Panc1 (cell line): ENCODE data around the gene PDXDC1. TPM values are rescaled to one million over a fixed set of nuclear protein-coding genes. Genes with fewer than 3 reads are reported as not detected.
"Not testable (repeated sequence)": the region's sequence is repeated elsewhere in the genome, so short reads cannot be mapped to it uniquely, and the experiment has no call there.

Source experiments
- ATAC-seq: fragments of 200-7000 bp; cut with Tn5 transposase; 2 replicates; pipeline ENCODE4 v1.9.1; 2020; ENCODE audit warnings: mild to moderate bottlenecking, moderate library complexity
- BruUV-seq: library from RNA; stranded (reverse); fragments of 400-500 nt; replicated peaks from 2 replicates; lab custom pipeline; 2021; lab: Mats Ljungman, UMichigan
- CTCF ChIA-PET: fragments of 300-600 bp; sonication (Branson Sonifier 250); formaldehyde crosslinking; loops from one replicate; lab custom pipeline; 2022; ENCODE audit warnings: antibody characterized with exemption; lab: Charles Lee
- POLR2A ChIA-PET: fragments of 300-600 bp; sonication (Branson Sonifier 250); formaldehyde crosslinking; loops from one replicate; lab custom pipeline; 2022; ENCODE audit warnings: antibody characterized with exemption; lab: Charles Lee
- DNase-seq: peaks from one replicate; pipeline ENCODE4 v3.0.0-alpha.2; 2010; ENCODE audit warnings: low read depth, low spot score
- H3K27ac ChIP-seq: 2 replicates; pipeline ENCODE4 v1.5.1; 2011; ENCODE audit warnings: mild to moderate bottlenecking, low read length, inconsistent platforms
- H3K27me3 ChIP-seq: fragments of 200-500 bp; sonication (Bioruptor generic); 2 replicates; pipeline ENCODE4 v1.6.0; 2014; ENCODE audit warnings: low read length, inconsistent platforms; ENCODE audit not compliant: control insufficient read depth, insufficient read depth
- H3K36me3 ChIP-seq: fragments of 200-500 bp; sonication (Bioruptor generic); 2 replicates; pipeline ENCODE4 v1.5.1; 2014; ENCODE audit warnings: inconsistent platforms, mild to moderate bottlenecking, low read length, moderate library complexity; ENCODE audit not compliant: control insufficient read depth, insufficient read depth
- H3K4me1 ChIP-seq: 2 replicates; pipeline ENCODE4 v1.5.1; 2011; ENCODE audit warnings: inconsistent platforms, mild to moderate bottlenecking, low read length, moderate library complexity; ENCODE audit not compliant: control insufficient read depth, insufficient read depth
- H3K4me3 ChIP-seq, 2 experiments: 2 replicates each; pipeline ENCODE4 v1.5.1; 2011 to 2012; ENCODE audit warnings: low read depth in 2 of 2, low read length in 2 of 2, mild to moderate bottlenecking in 2 of 2, inconsistent platforms in 1 of 2, moderate library complexity in 1 of 2
- H3K9me3 ChIP-seq: fragments of 200-500 bp; sonication (Bioruptor generic); 2 replicates; pipeline ENCODE4 v1.5.1; 2014; ENCODE audit warnings: low read depth, mild to moderate bottlenecking, inconsistent platforms, low read length, moderate library complexity; ENCODE audit not compliant: control insufficient read depth, insufficient read depth
- POLR2AphosphoS5 ChIP-seq: IDR thresholded peaks from 2 replicates; pipeline ENCODE4 v1.6.1; 2012; ENCODE audit warnings: mild to moderate bottlenecking, low read depth, low read length, moderate library complexity
- SIN3A ChIP-seq: IDR thresholded peaks from 2 replicates; pipeline ENCODE4 v1.6.1; 2012; ENCODE audit warnings: low read depth, mild to moderate bottlenecking, low read length, moderate library complexity, borderline replicate concordance; ENCODE audit not compliant: insufficient read depth
- in situ Hi-C: cut with HindIII; loops from 2 replicates; pipeline ENCODE4 v1.10.0; 2016; ENCODE audit warnings: low sequenced_read_pairs, low pct_unique_long_range_greater_than_20kb
- intact Hi-C: fragments of 100-400 bp; cut with micrococcal nuclease; formaldehyde crosslinking; loops from one replicate; pipeline ENCODE4 v1.10.0; 2022; ENCODE audit not compliant: unreplicated experiment
- total RNA-seq: library from RNA; stranded (reverse); gene quantifications from one replicate; pipeline ENCODE4 v1.2.1, GENCODE V29; 2021; ENCODE audit not compliant: unreplicated experiment
- TF ChIP-seq, protein P1 (sequence below): fragments of 450-650 bp; IDR thresholded peaks from 2 replicates; pipeline ENCODE4 v1.5.1; 2017; ENCODE audit warnings: mild to moderate bottlenecking

PDXDC1 gene
- total RNA-seq, 1 experiment from 2014 or later = 103 TPM

GRCh38 chr16:15082788-15083187 lies 108.0 kb downstream of the PDXDC1 start:
- ATAC-seq, H3K27ac ChIP-seq, H3K4me1 ChIP-seq, POLR2A ChIA-PET, H3K27me3 ChIP-seq, H3K4me3 ChIP-seq, BruUV-seq, in situ Hi-C loops, H3K9me3 ChIP-seq, DNase-seq, intact Hi-C loops, CTCF ChIA-PET: not testable (repeated sequence)
- H3K36me3 ChIP-seq = peaks cover 34% of the 10 kb centered on the region

GRCh38 chr16:15090663-15091269 lies 115.9 kb downstream of the PDXDC1 start:
- H3K27me3 ChIP-seq, ATAC-seq, H3K4me1 ChIP-seq, H3K9me3 ChIP-seq, BruUV-seq, H3K4me3 ChIP-seq, intact Hi-C loops, in situ Hi-C loops, H3K27ac ChIP-seq, DNase-seq, POLR2A ChIA-PET: not testable (repeated sequence)
- peaks cover 19% of the 10 kb centered on the region for H3K36me3 ChIP-seq
- CTCF ChIA-PET = interaction anchor here (0.6 kb wide), 1 partner anchor 15 kb away, joined by 4 read pairs; no protein-coding TSS in a partner anchor
- TF ChIP-seq, protein P1, sequence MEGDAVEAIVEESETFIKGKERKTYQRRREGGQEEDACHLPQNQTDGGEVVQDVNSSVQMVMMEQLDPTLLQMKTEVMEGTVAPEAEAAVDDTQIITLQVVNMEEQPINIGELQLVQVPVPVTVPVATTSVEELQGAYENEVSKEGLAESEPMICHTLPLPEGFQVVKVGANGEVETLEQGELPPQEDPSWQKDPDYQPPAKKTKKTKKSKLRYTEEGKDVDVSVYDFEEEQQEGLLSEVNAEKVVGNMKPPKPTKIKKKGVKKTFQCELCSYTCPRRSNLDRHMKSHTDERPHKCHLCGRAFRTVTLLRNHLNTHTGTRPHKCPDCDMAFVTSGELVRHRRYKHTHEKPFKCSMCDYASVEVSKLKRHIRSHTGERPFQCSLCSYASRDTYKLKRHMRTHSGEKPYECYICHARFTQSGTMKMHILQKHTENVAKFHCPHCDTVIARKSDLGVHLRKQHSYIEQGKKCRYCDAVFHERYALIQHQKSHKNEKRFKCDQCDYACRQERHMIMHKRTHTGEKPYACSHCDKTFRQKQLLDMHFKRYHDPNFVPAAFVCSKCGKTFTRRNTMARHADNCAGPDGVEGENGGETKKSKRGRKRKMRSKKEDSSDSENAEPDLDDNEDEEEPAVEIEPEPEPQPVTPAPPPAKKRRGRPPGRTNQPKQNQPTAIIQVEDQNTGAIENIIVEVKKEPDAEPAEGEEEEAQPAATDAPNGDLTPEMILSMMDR = peak; percentile 50; the same call in 1 of the 2 replicates

DNA sequence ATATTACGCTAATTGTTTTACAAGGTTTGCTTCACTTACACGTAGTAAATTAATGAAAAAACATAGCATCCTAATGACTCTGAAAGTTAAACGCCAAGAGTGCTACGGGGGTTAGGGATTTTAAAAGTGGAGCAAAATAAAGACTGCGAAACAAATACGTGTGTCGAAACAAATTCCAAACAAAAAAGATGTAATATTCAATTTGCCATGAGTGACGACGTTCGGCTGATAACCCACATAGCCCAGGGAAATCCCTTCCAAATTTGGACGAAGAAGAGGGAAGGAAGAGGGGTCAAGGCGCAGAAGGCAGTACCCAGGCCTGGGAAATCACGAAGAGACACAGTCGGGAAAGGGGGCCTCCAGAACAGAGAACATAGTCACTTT lies 118.7 kb downstream of the PDXDC1 start:
- Histone ChIP-seq H3K27ac (peak overlapping the region; percentile 98), H3K36me3 (peaks cover 10% of the 10 kb centered on the region), H3K4me3 (peak overlapping the region; percentile 62 to 73)
- H3K9me3 ChIP-seq, H3K27me3 ChIP-seq, H3K4me1 ChIP-seq, intact Hi-C loops, ATAC-seq, in situ Hi-C loops, DNase-seq, CTCF ChIA-PET: not testable (repeated sequence)
- POLR2A ChIA-PET = interaction anchor here (0.5 kb wide), 1 partner anchor 439 kb away, joined by 6 read pairs; no protein-coding TSS in a partner anchor
- BruUV-seq = TSS peak; percentile 88

GRCh38 chr16:15093955-15094827 lies 119.4 kb downstream of the PDXDC1 start, which contains the start of gene RRN3:
Gene RRN3, minus strand, starts transcription at chr16:15094272. Its CDS starts 39 bp downstream, at chr16:15094233.
- in situ Hi-C loops, intact Hi-C loops: not testable (repeated sequence)

GRCh38 chr16:15096583-15096972 lies 121.8 kb downstream of the PDXDC1 start:
- intact Hi-C loops, POLR2A ChIA-PET, CTCF ChIA-PET, H3K4me3 ChIP-seq, H3K36me3 ChIP-seq, H3K9me3 ChIP-seq, H3K4me1 ChIP-seq, in situ Hi-C loops, H3K27ac ChIP-seq, H3K27me3 ChIP-seq, ATAC-seq, BruUV-seq, DNase-seq: not testable (repeated sequence)

More at GRCh38 chr16:15093955-15094827, 119.4 kb downstream of the PDXDC1 start, which contains the start of gene RRN3:
- DNase-seq (peak; percentile 87), ATAC-seq (peak; percentile 100)
- Histone ChIP-seq H3K27ac (peak within 1 kb of the TSS; percentile 98), H3K4me3 (peak within 1 kb of the TSS; percentile 62 to 73), H3K36me3 (peaks cover 10% of the 10 kb centered on the region)
- TF ChIP-seq SIN3A (peak; percentile 77; the same call in 1 of the 2 replicates), POLR2AphosphoS5 (peak; percentile 95)
- H3K4me1 ChIP-seq, H3K27me3 ChIP-seq, CTCF ChIA-PET, H3K9me3 ChIP-seq: not testable (repeated sequence)
- BruUV-seq = TSS peak; percentile 99
- POLR2A ChIA-PET = interaction anchor here (0.5 kb wide), 1 partner anchor 438 kb away, joined by 6 read pairs; no protein-coding TSS in a partner anchor

DNA sequence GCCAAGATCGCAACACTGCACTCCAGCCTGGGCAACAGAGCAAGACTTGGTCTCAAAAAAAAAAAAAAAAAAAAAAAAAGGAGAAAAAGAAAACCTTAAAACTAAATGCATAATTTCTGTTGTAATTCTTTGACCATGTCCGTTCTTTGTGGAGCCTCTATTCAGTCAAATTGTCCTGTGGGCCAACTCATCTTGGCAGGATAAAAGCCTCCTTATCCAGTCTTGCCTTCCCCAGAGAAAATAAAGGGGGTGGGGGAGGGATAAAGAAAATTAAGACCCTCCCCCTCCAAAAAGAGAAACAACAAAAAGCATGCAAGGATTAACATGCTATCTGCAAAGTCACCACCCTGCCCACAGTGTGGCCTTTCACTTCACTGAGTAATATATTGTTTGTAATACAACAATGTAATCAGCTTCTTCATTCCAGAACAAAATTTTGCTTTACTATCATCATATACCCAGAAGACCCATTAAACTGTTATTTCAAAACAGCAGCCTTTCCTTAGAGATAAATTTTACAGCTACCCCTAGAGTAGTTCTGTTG lies 124.6 kb downstream of the PDXDC1 start:
- DNase-seq, POLR2A ChIA-PET, H3K27me3 ChIP-seq, H3K4me1 ChIP-seq, ATAC-seq, CTCF ChIA-PET, H3K4me3 ChIP-seq, H3K36me3 ChIP-seq, intact Hi-C loops, BruUV-seq, in situ Hi-C loops, H3K9me3 ChIP-seq, H3K27ac ChIP-seq: not testable (repeated sequence)
